Right forelimb (tissue), 1 donor: Measurements from ENCODE around the gene KHDRBS2.
A peak's percentile ranks its signal among the peaks of the same experiment; 100 is the strongest.

ENCODE experiments used
- DNase-seq: peaks from one replicate; pipeline ENCODE4 v3.0.0-alpha.2; 2018

Gene KHDRBS2

GRCh38 chr6:62285612-62286469 is at the start of gene KHDRBS2:
Gene KHDRBS2, minus strand, starts transcription at chr6:62286225.
- DNase-seq = peak; percentile 95

GRCh38 chr6:62328607-62329006 is 42.6 kb upstream of the KHDRBS2 start:
- DNase-seq = no peak

DNA sequence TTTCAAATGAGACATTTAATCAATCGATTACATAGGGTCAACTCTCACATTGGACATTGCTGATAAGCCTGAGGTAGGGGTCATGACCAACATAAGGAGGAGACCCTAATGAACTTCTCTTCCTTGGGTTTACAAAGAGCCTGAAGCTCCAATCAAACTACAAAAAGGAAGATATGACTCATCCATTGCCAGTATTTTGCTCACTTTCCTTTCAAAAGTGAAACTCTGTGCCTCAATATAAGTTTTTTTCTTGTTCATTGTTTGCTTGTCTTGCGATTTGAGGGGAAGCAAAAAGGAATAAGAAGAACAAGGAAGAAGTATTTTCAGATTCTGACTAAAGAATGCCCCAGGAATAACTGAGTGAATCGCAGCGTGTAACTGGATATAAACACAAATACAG is 38.8 kb upstream of the KHDRBS2 start:
- no peak for DNase-seq

GRCh38 chr6:62323818-62324431 is 37.9 kb upstream of the KHDRBS2 start:
- DNase-seq = no peak

DNA sequence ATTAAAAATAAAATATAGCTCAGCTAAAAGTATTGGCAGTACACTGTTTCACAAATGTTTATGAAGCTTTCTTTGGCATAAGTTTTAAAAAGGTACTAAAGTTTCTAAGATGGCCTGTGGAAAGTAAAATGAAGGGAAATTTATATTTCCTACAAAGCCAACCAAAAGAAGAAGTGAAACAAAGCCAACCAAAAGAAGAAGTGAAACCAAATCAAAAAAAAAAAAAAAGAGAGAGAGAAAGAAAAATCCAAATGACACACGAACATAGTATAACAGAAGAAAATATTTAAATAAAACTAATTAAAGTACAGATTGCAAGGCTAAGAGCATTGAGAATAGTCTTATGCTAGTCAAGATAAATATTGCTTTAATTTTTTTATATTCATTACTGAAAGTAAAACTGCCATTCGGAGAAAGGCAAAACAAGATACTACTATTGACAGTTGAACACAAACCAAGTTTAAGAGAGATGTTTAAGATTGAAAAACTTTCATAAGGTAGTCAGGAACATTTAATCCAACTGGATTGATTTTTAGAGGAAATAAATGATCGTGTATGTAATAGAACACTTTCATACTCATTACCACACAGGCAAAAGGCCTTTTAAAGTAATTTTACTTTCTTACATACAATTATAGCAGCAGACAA is 12.8 kb upstream of the KHDRBS2 start:
- DNase-seq = no peak

DNA sequence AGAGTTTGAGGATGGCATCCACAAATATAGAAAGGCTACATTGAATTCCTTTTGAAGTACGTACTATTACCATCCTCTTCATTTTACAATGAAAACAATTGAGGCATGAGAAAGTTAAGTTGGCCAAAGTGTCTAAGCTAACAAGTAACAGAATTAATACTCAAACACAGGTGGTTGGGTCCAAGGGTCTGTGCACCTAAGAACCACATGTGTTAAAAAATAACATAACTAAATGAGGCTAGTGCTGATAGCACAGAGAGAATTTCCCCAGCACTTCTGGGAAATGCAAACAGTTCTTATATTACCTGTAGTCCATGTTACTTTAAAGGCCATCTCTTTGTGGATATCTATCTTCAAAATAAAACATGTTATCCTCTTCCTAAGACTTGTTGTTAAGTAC is 10.5 kb upstream of the KHDRBS2 start:
- DNase-seq = no peak

- no peak for DNase-seq
Observed at GRCh38 chr6:62288974-62289373, 2.9 kb upstream of the KHDRBS2 start.

DNA sequence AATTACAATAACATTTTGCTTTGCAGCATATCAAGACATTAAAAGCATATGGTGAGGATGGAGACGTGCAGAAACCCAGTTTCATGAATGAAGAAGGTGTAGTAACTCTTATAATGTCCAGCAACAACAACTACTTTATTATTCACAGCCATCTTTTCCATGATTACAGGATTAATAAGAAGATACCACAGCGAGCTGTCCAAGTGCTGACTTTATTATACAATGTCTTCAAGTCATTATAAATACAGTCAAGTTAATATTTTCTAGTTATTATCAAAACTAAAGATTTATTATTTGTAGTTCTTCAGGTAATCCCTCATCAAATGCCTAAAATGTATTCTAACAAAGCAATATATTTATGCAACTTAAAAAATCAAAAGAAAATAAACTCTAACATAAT is 2.5 kb upstream of the KHDRBS2 start:
- no peak for DNase-seq

GRCh38 chr6:62286470-62286843 is 432 bp upstream of the KHDRBS2 start:
- no peak for DNase-seq

DNA sequence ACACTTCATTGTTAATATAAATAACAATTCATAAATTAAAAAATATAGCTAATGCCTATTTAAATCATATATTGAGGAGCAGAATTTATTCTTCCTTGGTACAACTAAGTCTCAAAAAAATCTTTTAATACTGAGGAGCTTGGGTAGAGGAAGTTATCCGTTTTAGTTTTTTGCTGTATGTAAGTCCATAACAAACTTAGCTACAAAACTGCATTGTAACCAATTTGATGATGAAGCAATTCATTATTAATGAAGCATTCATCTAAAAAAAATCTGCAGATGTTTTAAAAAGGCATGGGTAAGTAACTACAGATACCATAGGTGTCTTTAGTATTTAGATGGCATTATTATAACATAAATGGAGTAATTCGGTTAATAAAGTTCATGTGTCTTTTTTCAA is 1.3 kb downstream of the KHDRBS2 start:
- DNase-seq = no peak

- DNase-seq = no peak
Observed at GRCh38 chr6:62283796-62284411, 2.1 kb downstream of the KHDRBS2 start.

DNA sequence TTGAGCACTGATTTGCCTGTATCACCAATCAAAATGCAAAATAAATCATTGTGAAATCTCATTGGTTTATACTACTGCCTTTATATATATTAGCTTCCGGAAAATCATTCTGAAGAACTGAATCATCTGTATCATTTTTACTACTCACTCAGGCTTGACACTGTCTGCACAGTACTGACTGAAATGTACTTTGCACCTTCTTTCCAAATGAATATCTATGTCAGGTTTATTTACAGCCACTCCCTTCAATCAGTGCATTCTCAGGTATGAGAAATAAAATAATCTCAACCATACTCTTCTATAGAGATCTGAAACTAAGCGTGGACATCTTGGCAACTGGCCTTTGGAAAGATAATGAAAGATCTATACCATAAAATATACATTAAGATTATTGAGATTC is 2.7 kb downstream of the KHDRBS2 start:
- DNase-seq = no peak

DNA sequence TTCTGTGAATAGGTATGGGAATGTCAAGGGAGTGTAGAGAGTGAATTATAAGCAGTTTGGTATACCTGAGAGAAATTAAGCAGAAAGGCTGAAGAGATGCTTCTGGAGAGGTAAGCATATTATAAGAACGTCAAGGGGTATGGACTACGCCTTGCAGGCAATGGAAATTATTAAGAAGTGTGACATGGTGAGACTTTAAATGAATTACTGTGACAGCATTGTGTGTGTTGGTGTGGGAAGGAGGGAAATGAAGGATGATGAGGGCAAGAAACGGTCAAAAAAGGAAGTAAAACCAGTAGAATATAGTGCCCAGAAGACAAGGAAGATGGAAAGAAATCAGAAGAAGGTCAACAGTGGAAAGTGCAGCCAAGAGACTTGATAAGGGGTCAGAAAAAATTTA is 5.9 kb downstream of the KHDRBS2 start:
- no peak for DNase-seq

DNA sequence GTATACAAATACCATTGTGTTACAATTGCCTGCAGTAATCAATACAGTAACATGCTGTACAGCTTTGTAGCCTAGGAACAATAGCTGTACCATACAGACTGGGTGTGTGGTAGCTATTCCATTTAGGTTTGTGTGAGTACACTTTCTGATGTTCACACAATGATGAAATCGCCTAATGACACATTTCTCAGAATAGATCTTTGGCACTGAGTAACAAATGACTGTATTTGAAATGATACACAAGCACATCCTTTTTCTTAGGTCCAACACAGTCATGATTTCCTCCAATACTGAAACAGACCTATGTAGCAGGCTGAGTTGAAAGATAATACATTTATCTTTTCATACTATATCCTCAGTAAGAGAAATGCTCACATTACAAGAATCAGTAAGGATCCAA is 13.9 kb downstream of the KHDRBS2 start:
- no peak for DNase-seq

- DNase-seq = no peak
Observed at GRCh38 chr6:62265906-62266525, 20.0 kb downstream of the KHDRBS2 start.

- DNase-seq = no peak
Observed at GRCh38 chr6:62262283-62262682, 23.7 kb downstream of the KHDRBS2 start.

- no peak for DNase-seq
Observed at GRCh38 chr6:62246087-62246486, 39.9 kb downstream of the KHDRBS2 start.

DNA sequence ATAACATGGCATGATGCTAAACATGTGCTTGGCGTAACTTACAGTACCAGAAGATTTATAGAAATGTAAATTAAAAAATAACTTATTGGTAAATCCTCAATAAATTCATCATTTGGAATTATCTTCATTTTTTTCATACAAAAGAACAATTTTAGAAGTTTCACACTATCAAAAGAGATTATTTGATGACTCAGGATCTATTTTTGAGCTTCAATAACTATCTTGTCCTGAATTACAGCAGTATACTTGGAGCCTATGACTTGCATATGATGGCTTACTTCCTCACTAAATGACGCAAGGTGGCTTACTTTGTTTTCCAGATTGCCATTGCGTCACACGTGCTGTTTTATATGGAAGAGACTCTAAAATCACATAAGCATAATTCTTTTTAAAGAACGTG is 49.2 kb downstream of the KHDRBS2 start:
- DNase-seq = no peak

DNA sequence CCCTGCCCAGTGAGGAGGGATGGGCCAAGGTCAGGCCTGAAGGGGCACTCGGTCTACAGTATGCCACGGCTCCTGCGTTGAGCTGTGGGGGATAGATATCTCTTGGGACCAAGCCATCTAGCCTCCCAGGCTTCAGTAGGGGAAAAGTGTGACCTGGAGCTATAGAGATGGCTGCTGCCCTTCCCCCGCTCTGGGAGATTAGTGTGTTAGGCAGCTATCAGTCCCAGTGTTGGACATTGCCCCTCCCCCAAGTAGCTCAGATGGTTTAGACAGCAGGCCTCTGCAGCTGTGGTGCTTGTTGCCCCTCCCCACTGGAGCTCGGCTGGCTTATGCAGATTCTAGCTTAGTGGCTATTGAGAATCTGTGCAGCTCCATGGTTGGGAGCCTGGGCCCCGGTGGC is 56.8 kb downstream of the KHDRBS2 start:
- no peak for DNase-seq

DNA sequence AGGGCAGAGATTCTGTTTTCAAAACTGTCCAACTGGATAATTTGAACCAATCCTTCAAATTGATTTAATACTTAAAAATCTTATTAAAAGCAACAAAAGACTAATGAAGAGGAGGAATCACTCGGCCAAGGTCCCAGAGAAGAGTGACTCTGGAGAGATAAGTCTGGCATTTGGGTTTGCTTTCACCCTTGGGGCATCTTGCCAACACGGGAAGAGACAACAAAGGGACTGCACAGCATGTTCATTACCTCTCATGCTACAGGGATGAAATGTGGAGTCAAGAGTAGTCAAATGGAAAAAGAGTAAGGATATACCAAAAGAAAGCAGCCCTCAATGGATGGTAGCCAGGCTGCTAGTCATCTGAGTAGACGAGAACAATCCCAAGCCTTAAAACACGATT is 68.2 kb downstream of the KHDRBS2 start:
- no peak for DNase-seq

DNA sequence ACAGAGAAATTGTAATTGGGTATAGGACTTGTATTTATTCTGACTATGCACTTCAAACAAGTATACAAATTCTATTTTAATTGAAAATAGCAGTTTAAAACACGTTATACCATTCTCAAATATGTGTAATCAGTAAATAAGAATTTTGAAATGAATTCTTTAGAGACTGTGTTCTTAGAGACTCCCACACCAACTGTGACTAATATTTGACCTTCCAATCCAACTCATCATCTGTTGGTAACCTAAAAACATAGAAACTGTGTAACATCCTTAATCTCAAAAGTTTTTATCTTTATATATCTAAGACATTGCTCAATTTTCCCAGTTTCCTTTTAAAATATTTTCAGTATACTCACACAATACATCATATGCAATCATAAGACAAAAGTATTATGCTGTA is 83.9 kb downstream of the KHDRBS2 start:
- no peak for DNase-seq

- no peak for DNase-seq
Observed at GRCh38 chr6:62192593-62192992, 93.4 kb downstream of the KHDRBS2 start.

GRCh38 chr6:62175195-62175594 is 110.8 kb downstream of the KHDRBS2 start:
- no peak for DNase-seq
